Measurements from ENCODE around the gene YPEL5.

GRCh38 chr2:30208453-30208852 lies 61.6 kb downstream of the YPEL5 start:
- peak; percentile 85 to 96 (median 93) for TF ChIP-seq CTCF (IDR thresholded peaks at IDR 0.05)
- TF ChIP-seq POLR2A (IDR thresholded peaks at IDR 0.05): no peak
